ENCODE measurements around the gene ARHGAP8. TPM values are rescaled to one million over a fixed set of nuclear protein-coding genes. Genes with fewer than 3 reads are reported as not detected.

Gene ARHGAP8
- total RNA-seq, 2 experiments from 2014 or later, result not detected

GRCh38 chr22:44786136-44786535, 33.8 kb downstream of the ARHGAP8 start:
- DNase-seq (ENCODE audit: low spot score), result no peak
- H3K4me2 ChIP-seq (ENCODE audit: low read length), result no peak overlapping the region

GRCh38 chr22:44786610-44787009, 34.2 kb downstream of the ARHGAP8 start:
- no peak overlapping the region for H3K27ac ChIP-seq (ENCODE audit: low read depth, low read length, poor library complexity, severe bottlenecking)
- no peaks in the 10 kb centered on the region for H4K20me1 ChIP-seq (ENCODE audit: insufficient read depth, low read length)
- POLR2A ChIA-PET, result no interaction called here
- DNase-seq (ENCODE audit: low spot score), result no peak
- H3K4me1 ChIP-seq (ENCODE audit: insufficient read depth, low read length, poor library complexity, severe bottlenecking), result no peaks in the 10 kb centered on the region
- no TSS peak for BruUV-seq (replicated peaks)
- no peak overlapping the region for H3K4me2 ChIP-seq (ENCODE audit: low read length)
- no peaks in the 10 kb centered on the region for H3K36me3 ChIP-seq (ENCODE audit: insufficient read depth, low read length)
- CTCF ChIA-PET (ENCODE audit: unreplicated experiment), result no interaction called here
- intact Hi-C loops (cut with micrococcal nuclease; ENCODE audit: unreplicated experiment), result no loop called here
- H3K79me2 ChIP-seq (ENCODE audit: insufficient read depth, low read depth, low read length), result no peaks in the 10 kb centered on the region
- no peaks in the 10 kb centered on the region for H3K9me2 ChIP-seq (ENCODE audit: insufficient read depth, low read length)
- TF ChIP-seq EZH2phosphoT487 (IDR thresholded peaks at IDR 0.05; ENCODE audit: borderline replicate concordance, low read depth, low read length) (no peak), CTCF (conservative IDR thresholded peaks at IDR 0.05; ENCODE audit: low read length) (no peak)
- H3K4me3 ChIP-seq (ENCODE audit: low read depth, low read length, poor library complexity, severe bottlenecking), result no peak overlapping the region
- H2AFZ ChIP-seq (ENCODE audit: low read length), result no peak overlapping the region
- H3K9me3 ChIP-seq (ENCODE audit: low read length), result no peaks in the 10 kb centered on the region

More at GRCh38 chr22:44786136-44786535, 33.8 kb downstream of the ARHGAP8 start:
- ChIA-PET CTCF (ENCODE audit: unreplicated experiment) (no interaction called here), POLR2A (no interaction called here)
- TF ChIP-seq EZH2phosphoT487 (IDR thresholded peaks at IDR 0.05; ENCODE audit: borderline replicate concordance, low read depth, low read length), result no peak
- no peak for TF ChIP-seq CTCF (conservative IDR thresholded peaks at IDR 0.05; ENCODE audit: low read length)
- Histone ChIP-seq H2AFZ (ENCODE audit: low read length) (no peak overlapping the region), H3K27ac (ENCODE audit: low read depth, low read length, poor library complexity, severe bottlenecking) (no peak overlapping the region), H3K4me1 (ENCODE audit: insufficient read depth, low read length, poor library complexity, severe bottlenecking) (no peaks in the 10 kb centered on the region), H3K9me2 (ENCODE audit: insufficient read depth, low read length) (no peaks in the 10 kb centered on the region), H3K36me3 (ENCODE audit: insufficient read depth, low read length) (no peaks in the 10 kb centered on the region), H3K9me3 (ENCODE audit: low read length) (no peaks in the 10 kb centered on the region), H3K4me3 (ENCODE audit: low read depth, low read length, poor library complexity, severe bottlenecking) (no peak overlapping the region), H4K20me1 (ENCODE audit: insufficient read depth, low read length) (no peaks in the 10 kb centered on the region), H3K79me2 (ENCODE audit: insufficient read depth, low read depth, low read length) (no peaks in the 10 kb centered on the region)
- intact Hi-C loops (cut with micrococcal nuclease; ENCODE audit: unreplicated experiment), result no loop called here
- no TSS peak for BruUV-seq (replicated peaks)

GRCh38 chr22:44787832-44788231, 35.5 kb downstream of the ARHGAP8 start:
- Histone ChIP-seq H3K4me3 (ENCODE audit: low read depth, low read length, poor library complexity, severe bottlenecking) (no peak overlapping the region), H3K9me3 (ENCODE audit: low read length) (no peaks in the 10 kb centered on the region)

More at GRCh38 chr22:44787832-44788231, 35.5 kb downstream of the ARHGAP8 start:
- BruUV-seq (replicated peaks), result no TSS peak
- Histone ChIP-seq H4K20me1 (ENCODE audit: insufficient read depth, low read length) (no peaks in the 10 kb centered on the region), H3K27ac (ENCODE audit: low read depth, low read length, poor library complexity, severe bottlenecking) (no peak overlapping the region), H3K4me2 (ENCODE audit: low read length) (no peak overlapping the region), H3K9me2 (ENCODE audit: insufficient read depth, low read length) (no peaks in the 10 kb centered on the region), H3K36me3 (ENCODE audit: insufficient read depth, low read length) (no peaks in the 10 kb centered on the region), H3K79me2 (ENCODE audit: insufficient read depth, low read depth, low read length) (no peaks in the 10 kb centered on the region), H2AFZ (ENCODE audit: low read length) (no peak overlapping the region), H3K4me1 (ENCODE audit: insufficient read depth, low read length, poor library complexity, severe bottlenecking) (no peaks in the 10 kb centered on the region)
- intact Hi-C loops (cut with micrococcal nuclease; ENCODE audit: unreplicated experiment), result no loop called here
- DNase-seq (ENCODE audit: low spot score), result no peak
- CTCF ChIA-PET (ENCODE audit: unreplicated experiment), result no interaction called here
- TF ChIP-seq EZH2phosphoT487 (IDR thresholded peaks at IDR 0.05; ENCODE audit: borderline replicate concordance, low read depth, low read length) (no peak), CTCF (conservative IDR thresholded peaks at IDR 0.05; ENCODE audit: low read length) (no peak)
- POLR2A ChIA-PET, result no interaction called here
